HG03342 (cell line): ENCODE results near the gene KRTAP22-1.

Experiments
- ATAC-seq: cut with Tn5 transposase; IDR thresholded peaks from one replicate; pipeline ENCODE4 v1.9.1; 2021; ENCODE audit warnings: mild to moderate bottlenecking, moderate library complexity; ENCODE audit not compliant: unreplicated experiment

Gene KRTAP22-1

GRCh38 chr21:30623362-30623761, 22.5 kb downstream of the KRTAP22-1 start:
- no peak for ATAC-seq

GRCh38 chr21:30625449-30626165, 24.7 kb downstream of the KRTAP22-1 start:
- ATAC-seq: no peak

- ATAC-seq: no peak
Measured at GRCh38 chr21:30628109-30628508, 27.2 kb downstream of the KRTAP22-1 start.

- no peak for ATAC-seq
Measured at GRCh38 chr21:30629200-30629599, 28.3 kb downstream of the KRTAP22-1 start.

GRCh38 chr21:30634906-30635305, 34.0 kb downstream of the KRTAP22-1 start, which contains the start of gene KRTAP20-2:
TSS of gene KRTAP20-2 (plus strand) at chr21:30635206. CDS start at chr21:30635264, 58 bp downstream.
- ATAC-seq: no peak

- ATAC-seq: no peak
Measured at GRCh38 chr21:30638686-30639085, 37.8 kb downstream of the KRTAP22-1 start.

- ATAC-seq: no peak
Measured at GRCh38 chr21:30642564-30642963, 41.7 kb downstream of the KRTAP22-1 start, which contains the start of gene KRTAP20-3. TSS of gene KRTAP20-3 (plus strand) at chr21:30642864.

GRCh38 chr21:30646904-30647414, 46.1 kb downstream of the KRTAP22-1 start:
- ATAC-seq: no peak
